KMS-11 (cell line): ENCODE measurements around the gene LMX1A.

Experiments used
- H2AFZ ChIP-seq: fragments of 200-600 bp; sonication (generic); 2 replicates; pipeline ENCODE4 v1.6.1; 2016; ENCODE audit warnings: antibody characterized with exemption, mixed run types, low read depth
- H3K27ac ChIP-seq: fragments of 200-600 bp; sonication (generic); 2 replicates; pipeline ENCODE4 v1.6.1; 2016; ENCODE audit warnings: mild to moderate bottlenecking, mixed run types
- H3K27me3 ChIP-seq: fragments of 200-600 bp; sonication (generic); 2 replicates; pipeline ENCODE4 v1.6.1; 2017; ENCODE audit warnings: mild to moderate bottlenecking, low read depth, mixed run types, moderate library complexity; ENCODE audit not compliant: insufficient read depth
- H3K36me3 ChIP-seq: fragments of 200-600 bp; sonication (generic); 2 replicates; pipeline ENCODE4 v1.6.1; 2017; ENCODE audit warnings: mild to moderate bottlenecking, mixed run types; ENCODE audit not compliant: insufficient read depth
- H3K4me1 ChIP-seq: fragments of 200-600 bp; sonication (generic); 2 replicates; pipeline ENCODE4 v1.6.1; 2016; ENCODE audit warnings: mild to moderate bottlenecking, low read depth, mixed run types; ENCODE audit not compliant: poor library complexity, severe bottlenecking
- H3K4me2 ChIP-seq: fragments of 200-600 bp; sonication (generic); 2 replicates; pipeline ENCODE4 v1.7.0; 2016; ENCODE audit warnings: mild to moderate bottlenecking, mixed run types
- H3K4me3 ChIP-seq: fragments of 200-600 bp; sonication (generic); IDR thresholded peaks from 2 replicates; pipeline ENCODE4 v1.6.1; 2017; ENCODE audit warnings: low read depth, low read length, mixed read lengths; ENCODE audit not compliant: insufficient read depth
- H3K79me2 ChIP-seq: fragments of 200-600 bp; sonication (generic); 2 replicates; pipeline ENCODE4 v1.6.1; 2016; ENCODE audit warnings: low read depth, mixed run types; ENCODE audit not compliant: insufficient read depth
- H3K9ac ChIP-seq: fragments of 200-600 bp; sonication (generic); 2 replicates; pipeline ENCODE4 v1.6.1; 2016; ENCODE audit warnings: mild to moderate bottlenecking, mixed run types
- H4K20me1 ChIP-seq: fragments of 200-600 bp; sonication (generic); 2 replicates; pipeline ENCODE4 v1.6.1; 2016; ENCODE audit warnings: mild to moderate bottlenecking, mixed run types; ENCODE audit not compliant: insufficient read depth
- TF ChIP-seq, protein P1 (sequence below): fragments of 200-600 bp; sonication (generic); conservative IDR thresholded peaks from 2 replicates; pipeline ENCODE4 v1.6.1; 2017; ENCODE audit warnings: low read depth, mild to moderate bottlenecking, antibody characterized with exemption, low read length, moderate library complexity, mixed read lengths

LMX1A gene

GRCh38 chr1:165312591-165312990 lies 43.9 kb downstream of the LMX1A start:
- Histone ChIP-seq H3K36me3 (no peaks in the 10 kb centered on the region), H3K9ac (no peak overlapping the region), H3K4me2 (no peak overlapping the region), H3K4me3 (no peak overlapping the region), H3K79me2 (no peaks in the 10 kb centered on the region), H2AFZ (no peak overlapping the region), H3K27ac (no peak overlapping the region), H3K27me3 (no peaks in the 10 kb centered on the region), H3K4me1 (no peaks in the 10 kb centered on the region), H4K20me1 (no peaks in the 10 kb centered on the region)
- TF ChIP-seq, protein P1, sequence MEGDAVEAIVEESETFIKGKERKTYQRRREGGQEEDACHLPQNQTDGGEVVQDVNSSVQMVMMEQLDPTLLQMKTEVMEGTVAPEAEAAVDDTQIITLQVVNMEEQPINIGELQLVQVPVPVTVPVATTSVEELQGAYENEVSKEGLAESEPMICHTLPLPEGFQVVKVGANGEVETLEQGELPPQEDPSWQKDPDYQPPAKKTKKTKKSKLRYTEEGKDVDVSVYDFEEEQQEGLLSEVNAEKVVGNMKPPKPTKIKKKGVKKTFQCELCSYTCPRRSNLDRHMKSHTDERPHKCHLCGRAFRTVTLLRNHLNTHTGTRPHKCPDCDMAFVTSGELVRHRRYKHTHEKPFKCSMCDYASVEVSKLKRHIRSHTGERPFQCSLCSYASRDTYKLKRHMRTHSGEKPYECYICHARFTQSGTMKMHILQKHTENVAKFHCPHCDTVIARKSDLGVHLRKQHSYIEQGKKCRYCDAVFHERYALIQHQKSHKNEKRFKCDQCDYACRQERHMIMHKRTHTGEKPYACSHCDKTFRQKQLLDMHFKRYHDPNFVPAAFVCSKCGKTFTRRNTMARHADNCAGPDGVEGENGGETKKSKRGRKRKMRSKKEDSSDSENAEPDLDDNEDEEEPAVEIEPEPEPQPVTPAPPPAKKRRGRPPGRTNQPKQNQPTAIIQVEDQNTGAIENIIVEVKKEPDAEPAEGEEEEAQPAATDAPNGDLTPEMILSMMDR, result no peak

GRCh38 chr1:165306543-165307434 lies 49.7 kb downstream of the LMX1A start:
- TF ChIP-seq, protein P1, result no peak
- no peak overlapping the region for H2AFZ ChIP-seq
- no peak overlapping the region for H3K9ac ChIP-seq
- H3K4me2 ChIP-seq, result no peak overlapping the region
- no peaks in the 10 kb centered on the region for H3K79me2 ChIP-seq
- no peaks in the 10 kb centered on the region for H3K27me3 ChIP-seq
- H3K4me1 ChIP-seq, result no peaks in the 10 kb centered on the region
- H4K20me1 ChIP-seq, result no peaks in the 10 kb centered on the region
- H3K4me3 ChIP-seq, result no peak overlapping the region
- no peak overlapping the region for H3K27ac ChIP-seq
- no peaks in the 10 kb centered on the region for H3K36me3 ChIP-seq

- H3K36me3 ChIP-seq, result no peaks in the 10 kb centered on the region
- H3K4me1 ChIP-seq, result no peaks in the 10 kb centered on the region
These were observed 53.1 kb downstream of the LMX1A start for GRCh38 chr1:165303386-165303785.

DNA sequence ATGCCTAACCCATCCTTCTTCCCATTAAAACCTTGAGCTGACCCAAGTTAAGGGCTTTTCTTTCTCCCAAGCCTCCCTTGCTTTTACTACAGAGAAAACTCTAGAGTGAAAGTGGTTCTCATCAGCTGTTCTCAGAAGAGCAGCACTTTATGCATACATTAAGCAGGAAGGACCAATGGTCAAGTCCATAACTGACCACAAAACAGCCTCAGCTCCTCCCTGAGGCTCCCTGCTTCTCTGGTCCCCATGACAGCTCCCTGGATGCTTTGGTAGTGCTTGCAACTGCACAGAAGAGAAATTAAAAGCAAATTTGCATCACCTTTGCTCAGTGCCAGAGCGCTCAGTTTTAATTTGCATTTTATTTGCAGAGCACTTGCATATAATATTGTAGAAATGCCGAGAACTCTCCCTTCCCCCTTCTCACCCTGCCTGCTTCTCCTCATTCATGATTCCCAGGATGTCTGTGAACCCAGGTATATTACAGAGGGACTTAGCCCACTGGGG lies 56.1 kb downstream of the LMX1A start:
- H3K36me3 ChIP-seq, result no peaks in the 10 kb centered on the region
- H4K20me1 ChIP-seq, result no peaks in the 10 kb centered on the region
- TF ChIP-seq, protein P1, result no peak
- H2AFZ ChIP-seq, result no peak overlapping the region
- no peaks in the 10 kb centered on the region for H3K4me1 ChIP-seq
- H3K9ac ChIP-seq, result no peak overlapping the region
- H3K27ac ChIP-seq, result no peak overlapping the region
- no peaks in the 10 kb centered on the region for H3K79me2 ChIP-seq
- no peak overlapping the region for H3K4me3 ChIP-seq
- H3K4me2 ChIP-seq, result no peak overlapping the region
- no peaks in the 10 kb centered on the region for H3K27me3 ChIP-seq

More at GRCh38 chr1:165303386-165303785, 53.1 kb downstream of the LMX1A start:
- Histone ChIP-seq H2AFZ (no peak overlapping the region), H3K4me2 (no peak overlapping the region), H3K9ac (no peak overlapping the region), H4K20me1 (no peaks in the 10 kb centered on the region), H3K79me2 (no peaks in the 10 kb centered on the region), H3K27me3 (no peaks in the 10 kb centered on the region), H3K4me3 (no peak overlapping the region), H3K27ac (no peak overlapping the region)
- TF ChIP-seq, protein P1, result no peak
